ENCODE measurements around the gene SLPI.

Gene SLPI

DNA sequence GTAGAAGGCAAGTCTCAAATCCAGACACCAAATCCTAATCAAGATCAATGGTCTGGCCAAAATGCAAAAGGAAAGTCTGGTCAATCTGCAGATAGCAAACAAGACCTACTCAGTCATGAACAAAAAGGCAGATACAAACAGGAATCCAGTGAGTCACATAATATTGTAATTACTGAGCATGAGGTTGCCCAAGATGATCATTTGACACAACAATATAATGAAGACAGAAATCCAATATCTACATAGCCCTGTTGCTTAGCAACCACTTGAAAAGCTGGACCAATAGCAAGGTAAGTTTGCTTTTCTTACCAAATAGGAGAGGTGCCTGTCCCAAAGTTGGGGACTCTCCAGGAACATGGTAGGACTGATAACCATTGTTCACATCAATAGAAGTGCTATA lies 31.2 kb downstream of the SLPI start:
- no peak overlapping the region for H3K4me3 ChIP-seq (replicated peaks in 1 of 2; ENCODE audit: low read depth in 2 of 2, low read length in 2 of 2)
- TF ChIP-seq, protein P1, sequence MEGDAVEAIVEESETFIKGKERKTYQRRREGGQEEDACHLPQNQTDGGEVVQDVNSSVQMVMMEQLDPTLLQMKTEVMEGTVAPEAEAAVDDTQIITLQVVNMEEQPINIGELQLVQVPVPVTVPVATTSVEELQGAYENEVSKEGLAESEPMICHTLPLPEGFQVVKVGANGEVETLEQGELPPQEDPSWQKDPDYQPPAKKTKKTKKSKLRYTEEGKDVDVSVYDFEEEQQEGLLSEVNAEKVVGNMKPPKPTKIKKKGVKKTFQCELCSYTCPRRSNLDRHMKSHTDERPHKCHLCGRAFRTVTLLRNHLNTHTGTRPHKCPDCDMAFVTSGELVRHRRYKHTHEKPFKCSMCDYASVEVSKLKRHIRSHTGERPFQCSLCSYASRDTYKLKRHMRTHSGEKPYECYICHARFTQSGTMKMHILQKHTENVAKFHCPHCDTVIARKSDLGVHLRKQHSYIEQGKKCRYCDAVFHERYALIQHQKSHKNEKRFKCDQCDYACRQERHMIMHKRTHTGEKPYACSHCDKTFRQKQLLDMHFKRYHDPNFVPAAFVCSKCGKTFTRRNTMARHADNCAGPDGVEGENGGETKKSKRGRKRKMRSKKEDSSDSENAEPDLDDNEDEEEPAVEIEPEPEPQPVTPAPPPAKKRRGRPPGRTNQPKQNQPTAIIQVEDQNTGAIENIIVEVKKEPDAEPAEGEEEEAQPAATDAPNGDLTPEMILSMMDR (IDR thresholded peaks at IDR 0.05; ENCODE audit: low read depth, low read length), result no peak
- DNase-seq (ENCODE audit: low read depth in 2 of 2), result no peak

DNA sequence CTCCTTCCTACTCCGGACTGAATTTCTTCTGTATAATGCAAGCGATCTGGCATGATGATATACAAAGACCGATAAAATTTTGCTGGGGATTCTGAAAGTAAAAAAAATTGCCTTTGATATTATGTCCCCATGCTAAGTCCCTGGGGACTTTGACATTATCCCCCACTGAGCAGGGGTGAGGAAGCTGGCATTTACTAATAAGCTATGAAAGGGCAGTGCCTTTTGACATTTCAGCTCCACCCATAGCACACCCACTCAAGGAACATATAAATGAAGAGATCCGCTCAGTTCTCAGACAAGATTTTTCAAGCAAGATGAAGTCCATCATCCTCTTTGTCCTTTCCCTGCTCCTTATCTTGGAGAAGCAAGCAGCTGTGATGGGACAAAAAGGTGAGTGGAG lies 33.3 kb downstream of the SLPI start, which contains the start of gene SEMG2:
Gene SEMG2, plus strand, starts transcription at position 298 of the 400 bp plus-strand sequence. Its CDS starts 17 bp downstream, at position 315.
- DNase-seq (ENCODE audit: low read depth in 2 of 2), result no peak
- H3K4me3 ChIP-seq (replicated peaks in 1 of 2; ENCODE audit: low read depth in 2 of 2, low read length in 2 of 2), result no peak within 1 kb of the TSS

DNA sequence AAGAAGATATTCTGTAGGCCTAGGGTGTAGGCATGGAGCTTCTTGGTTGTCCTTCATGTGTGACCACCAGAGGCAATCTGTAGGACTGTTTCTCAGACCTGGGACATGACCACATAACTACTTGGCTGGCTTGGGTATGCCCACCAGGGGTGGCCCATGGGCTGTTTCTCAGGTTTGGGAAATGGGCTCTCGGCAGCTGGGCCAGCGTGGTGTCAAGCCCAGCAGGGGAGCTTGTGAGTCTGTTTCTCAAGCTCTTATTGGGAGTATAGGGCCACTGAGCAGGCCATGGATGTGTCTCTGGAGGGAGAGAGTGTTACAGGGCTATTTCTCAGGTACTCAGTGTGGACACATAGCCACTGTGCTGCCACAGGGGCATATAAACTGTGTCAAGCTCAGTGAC lies 35.7 kb downstream of the SLPI start:
- TF ChIP-seq, protein P1 (IDR thresholded peaks at IDR 0.05; ENCODE audit: low read depth, low read length), result no peak
- H3K4me3 ChIP-seq (replicated peaks in 1 of 2; ENCODE audit: low read depth in 2 of 2, low read length in 2 of 2), result no peak overlapping the region
- no peak for DNase-seq (ENCODE audit: low read depth in 2 of 2)

More for the DNA sequence above, 33.3 kb downstream of the SLPI start, which contains the start of gene SEMG2:
- TF ChIP-seq, protein P1 (IDR thresholded peaks at IDR 0.05; ENCODE audit: low read depth, low read length), result no peak

DNA sequence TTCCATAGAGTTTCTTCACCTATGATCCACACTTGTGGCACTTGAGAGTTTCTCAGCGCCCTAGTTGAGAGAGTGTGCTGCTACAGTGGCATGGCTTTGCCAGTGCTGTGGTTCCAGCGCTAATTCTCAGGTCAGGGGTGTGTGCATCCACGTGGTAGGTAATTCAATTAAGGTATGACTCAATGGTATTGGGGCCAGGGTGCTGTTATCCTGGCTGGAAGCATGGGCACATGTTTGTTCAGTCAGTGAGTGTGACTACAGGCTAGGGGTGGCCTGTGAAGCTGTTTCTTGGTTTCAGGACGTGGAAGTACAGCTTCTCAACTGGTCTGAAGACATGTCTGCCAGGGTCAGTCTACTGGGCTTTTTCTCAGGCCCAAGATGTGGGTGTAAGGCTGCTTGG lies 36.2 kb downstream of the SLPI start:
- TF ChIP-seq, protein P1 (IDR thresholded peaks at IDR 0.05; ENCODE audit: low read depth, low read length), result no peak
- no peak overlapping the region for H3K4me3 ChIP-seq (replicated peaks in 1 of 2; ENCODE audit: low read depth in 2 of 2, low read length in 2 of 2)
- DNase-seq (ENCODE audit: low read depth in 2 of 2), result no peak

DNA sequence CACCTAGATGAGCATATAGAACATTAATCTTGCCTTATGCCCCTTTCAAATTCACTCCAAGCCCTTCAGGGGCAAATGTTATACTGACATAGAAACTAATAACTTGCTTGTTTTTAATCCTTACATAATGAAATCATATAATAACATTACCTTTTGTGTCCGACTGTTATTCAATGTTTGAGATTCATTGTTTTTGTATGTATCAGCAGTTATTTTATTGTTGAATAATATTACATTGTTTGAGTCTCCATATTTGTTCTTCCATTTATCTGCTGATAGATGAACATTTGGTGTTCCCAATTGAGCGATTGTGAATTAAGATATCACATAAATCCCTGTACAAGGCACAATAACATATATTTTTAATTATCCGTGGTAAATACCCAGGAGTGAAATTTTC lies 41.5 kb downstream of the SLPI start:
- TF ChIP-seq, protein P1 (IDR thresholded peaks at IDR 0.05; ENCODE audit: low read depth, low read length), result no peak
- no peak for DNase-seq (ENCODE audit: low read depth in 2 of 2)
- no peak overlapping the region for H3K4me3 ChIP-seq (replicated peaks in 1 of 2; ENCODE audit: low read depth in 2 of 2, low read length in 2 of 2)

DNA sequence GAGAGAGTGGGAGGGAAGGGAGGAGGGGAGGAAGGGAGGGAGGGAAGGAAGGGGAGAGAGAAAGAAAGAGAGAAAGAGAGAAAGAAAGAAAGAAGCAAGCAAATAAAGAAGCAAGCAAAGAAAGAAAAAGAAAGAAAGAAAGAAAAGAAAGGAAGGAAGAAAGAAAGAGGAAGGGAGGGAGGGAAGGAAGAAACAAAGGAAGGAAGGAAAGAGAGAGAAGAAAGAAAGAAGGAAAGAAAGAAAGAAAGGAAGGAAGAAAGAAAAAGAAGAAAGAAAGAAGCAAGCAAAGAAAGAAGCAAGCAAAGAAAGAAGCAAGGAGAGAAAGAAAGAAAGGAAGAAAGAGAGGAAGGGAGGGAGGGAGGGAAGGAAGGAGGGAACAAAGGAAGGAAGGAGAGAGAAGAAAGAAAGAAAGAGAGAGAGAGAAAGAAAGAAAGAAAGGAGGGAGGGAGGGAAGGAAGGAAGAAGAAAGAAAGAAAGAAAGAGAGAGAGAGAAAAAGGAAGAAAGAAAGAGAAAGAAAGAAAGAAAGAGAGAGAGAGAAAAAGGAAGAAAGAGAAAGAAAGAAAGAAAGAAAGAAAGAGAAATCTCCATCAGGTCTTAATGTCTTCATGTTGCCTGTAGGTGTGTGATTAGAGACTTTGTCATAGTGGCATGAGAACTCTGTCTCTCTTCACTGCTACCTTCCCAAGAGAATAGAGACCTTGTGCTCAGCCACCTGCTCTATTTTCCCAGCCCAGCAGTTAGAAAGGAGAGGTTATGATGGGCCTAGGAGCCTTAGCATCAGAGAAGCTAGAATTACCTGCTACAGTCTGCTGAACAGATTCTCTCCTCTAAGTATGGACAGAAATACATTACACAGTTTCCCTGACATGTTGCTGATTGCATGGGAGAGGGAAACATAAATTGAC lies 42.5 kb downstream of the SLPI start:
- no peak overlapping the region for H3K4me3 ChIP-seq (replicated peaks in 1 of 2; ENCODE audit: low read depth in 2 of 2, low read length in 2 of 2)
- no peak for DNase-seq (ENCODE audit: low read depth in 2 of 2)

More for the DNA sequence above, 42.5 kb downstream of the SLPI start:
- TF ChIP-seq, protein P1 (IDR thresholded peaks at IDR 0.05; ENCODE audit: low read depth, low read length), result no peak
